HK-2 (cell line): ENCODE data around the gene DCX.
"Not testable (repeated sequence)": the region's sequence is repeated elsewhere in the genome, so short reads cannot be mapped to it uniquely, and the experiment has no call there.

ENCODE experiments used
- DNase-seq: peaks from one replicate; pipeline ENCODE4 v3.0.0-alpha.2; 2018; ENCODE audit not compliant: unreplicated experiment

DCX gene

GRCh38 chrX:111372086-111372485 lies 39.9 kb downstream of the DCX start:
- no peak for DNase-seq

GRCh38 chrX:111365770-111366325 lies 46.1 kb downstream of the DCX start:
- DNase-seq = no peak

DNA sequence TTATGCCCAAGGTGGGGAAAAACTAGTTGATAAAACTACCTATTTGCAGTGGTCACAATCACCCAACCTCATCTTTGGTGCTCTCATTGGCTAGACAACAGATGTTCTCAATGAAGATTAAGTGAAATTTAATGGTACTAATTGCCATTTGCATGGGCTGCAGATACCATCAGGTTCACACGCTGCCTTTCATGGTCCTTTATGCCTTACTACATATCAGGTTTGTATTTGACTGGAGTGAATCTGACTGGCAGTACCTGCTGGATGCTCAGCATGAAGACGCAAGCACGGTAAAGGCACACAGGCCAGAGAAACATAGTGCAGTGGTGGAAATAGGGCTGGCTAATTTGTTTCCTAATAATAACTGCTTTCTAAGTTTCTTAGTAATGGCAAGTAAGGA lies 48.3 kb downstream of the DCX start:
- no peak for DNase-seq

GRCh38 chrX:111361751-111362150 lies 50.2 kb downstream of the DCX start:
- DNase-seq = no peak

DNA sequence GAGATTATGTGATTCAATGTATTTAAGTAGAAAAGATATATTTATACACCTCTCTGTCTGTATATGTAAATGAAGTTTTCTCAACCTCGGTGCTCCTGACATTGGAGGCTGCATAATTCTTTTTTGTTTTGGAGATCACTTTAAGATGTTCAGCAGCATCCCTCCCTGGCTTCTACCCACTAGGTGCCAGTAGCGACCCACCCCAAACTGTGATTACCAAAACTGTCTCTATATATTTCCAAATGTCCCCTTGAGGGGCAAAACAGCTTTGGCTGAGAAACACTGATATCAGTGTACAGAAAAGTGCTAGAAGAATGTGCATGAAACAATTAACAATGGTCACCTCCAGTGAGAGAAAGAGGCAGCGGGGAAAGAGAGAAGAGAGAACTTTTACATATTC lies 51.2 kb downstream of the DCX start:
- no peak for DNase-seq

- no peak for DNase-seq
Measured at GRCh38 chrX:111355523-111356115, 56.4 kb downstream of the DCX start.

GRCh38 chrX:111354496-111354895 lies 57.5 kb downstream of the DCX start:
- DNase-seq = no peak

- DNase-seq = no peak
Measured at GRCh38 chrX:111353793-111354192, 58.2 kb downstream of the DCX start.

DNA sequence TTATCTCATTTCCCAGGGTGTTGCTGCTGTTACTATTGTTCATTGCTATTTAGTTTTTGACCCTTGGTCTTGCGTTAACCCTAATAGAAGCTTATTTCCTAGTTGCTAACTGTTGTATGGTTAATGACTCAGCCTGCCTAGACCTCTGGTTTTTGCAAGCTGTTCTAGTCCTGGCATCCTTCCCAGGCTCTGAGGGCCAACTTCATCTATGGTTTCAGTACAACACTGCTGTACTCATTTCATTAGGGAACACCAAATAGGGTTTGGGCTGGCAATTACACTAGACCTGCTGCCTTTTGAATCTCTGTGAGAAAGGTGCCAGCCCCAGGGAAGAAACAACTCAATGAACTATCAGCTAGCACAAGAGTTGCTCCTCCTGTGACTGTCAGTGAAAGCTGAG lies 59.6 kb downstream of the DCX start:
- DNase-seq = peak; percentile 3

GRCh38 chrX:111349934-111350333 lies 62.1 kb downstream of the DCX start:
- DNase-seq = no peak

DNA sequence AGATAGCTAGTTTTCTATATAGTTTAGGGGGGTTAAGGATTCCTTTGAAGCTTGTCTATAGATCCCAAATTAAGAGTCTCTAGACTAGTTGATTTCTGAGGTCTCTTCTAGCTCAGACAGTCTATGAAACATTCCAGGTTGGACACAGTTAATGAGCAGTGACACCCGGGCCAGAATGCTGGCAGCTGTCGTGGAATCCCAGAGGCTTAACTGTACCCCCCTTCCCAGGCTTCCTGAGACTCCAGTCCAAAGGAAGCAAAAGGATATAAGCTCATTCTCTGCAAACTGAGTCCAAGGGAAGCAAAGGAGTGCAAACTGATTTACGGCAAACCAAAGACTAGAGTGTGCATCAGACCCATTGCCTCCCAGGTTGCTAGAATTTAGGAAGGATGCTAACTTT lies 62.9 kb downstream of the DCX start:
- DNase-seq = no peak

DNA sequence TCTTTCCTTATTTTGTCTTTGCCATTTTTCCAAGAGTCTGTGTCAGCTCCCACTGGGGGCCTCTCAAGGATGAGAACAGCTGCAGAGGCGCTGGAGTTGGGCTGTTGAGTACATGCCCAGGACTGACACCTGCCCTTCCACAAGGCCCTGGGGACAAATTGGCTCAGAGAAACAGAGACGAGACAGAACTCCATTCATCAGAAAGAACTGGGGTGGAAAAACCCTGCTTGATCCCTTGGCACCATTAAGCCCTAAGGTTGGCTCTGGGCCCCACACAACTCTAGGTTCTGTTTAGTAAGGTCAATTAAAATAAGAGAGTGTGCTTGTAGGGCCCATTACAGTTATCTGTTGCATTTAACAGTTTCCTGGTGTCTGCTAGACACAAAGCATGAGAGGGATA lies 63.6 kb downstream of the DCX start:
- DNase-seq = no peak

GRCh38 chrX:111346150-111346549 lies 65.8 kb downstream of the DCX start:
- DNase-seq = not testable (repeated sequence)

- DNase-seq = peak; percentile 20
Measured at GRCh38 chrX:111340054-111340453, 71.9 kb downstream of the DCX start.

DNA sequence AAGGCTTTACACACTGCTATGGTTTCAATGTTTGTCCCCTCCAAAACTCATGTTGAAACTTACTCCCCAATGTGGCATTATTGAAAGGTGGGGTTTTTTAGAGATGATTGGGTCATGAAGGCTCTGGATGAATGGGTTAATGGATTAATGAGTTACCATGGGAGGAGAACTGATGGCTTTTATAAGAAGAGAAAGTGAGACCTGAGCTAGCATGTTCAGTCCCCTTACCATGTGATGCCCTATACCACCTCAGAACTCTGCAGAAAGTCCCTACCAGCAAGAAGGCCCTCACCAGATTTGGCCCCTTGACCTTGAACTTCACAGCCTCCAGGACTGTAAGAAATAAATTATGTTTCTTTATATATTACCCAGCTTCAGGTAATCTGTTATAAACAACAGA lies 72.8 kb downstream of the DCX start:
- DNase-seq = no peak

- no peak for DNase-seq
Measured at GRCh38 chrX:111338095-111338698, 73.8 kb downstream of the DCX start.

DNA sequence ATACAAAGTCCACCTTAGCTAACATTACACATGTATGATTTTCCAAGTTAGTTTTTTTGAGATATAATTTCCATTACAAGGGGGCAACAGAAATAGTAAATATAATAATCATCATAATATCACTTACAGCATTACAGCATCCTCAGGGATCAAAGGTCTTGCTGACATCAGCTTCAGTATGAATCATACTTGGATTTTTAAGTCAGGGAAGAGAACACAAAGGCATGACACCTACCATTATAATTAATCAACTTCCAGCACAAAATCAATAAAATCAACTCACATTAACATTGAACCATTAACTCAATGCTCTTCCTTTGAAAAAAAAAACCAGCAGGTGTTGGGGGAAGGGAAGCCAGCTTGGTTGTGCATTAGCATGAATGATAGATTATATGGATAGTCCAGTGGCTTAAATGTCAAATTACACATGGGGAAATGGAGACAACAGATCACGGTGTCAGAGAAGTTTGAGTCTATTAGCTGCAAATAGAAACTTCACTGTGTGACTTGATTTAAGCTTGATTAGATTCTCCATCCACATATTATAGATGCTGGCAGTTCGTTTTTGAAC lies 74.8 kb downstream of the DCX start:
- no peak for DNase-seq

DNA sequence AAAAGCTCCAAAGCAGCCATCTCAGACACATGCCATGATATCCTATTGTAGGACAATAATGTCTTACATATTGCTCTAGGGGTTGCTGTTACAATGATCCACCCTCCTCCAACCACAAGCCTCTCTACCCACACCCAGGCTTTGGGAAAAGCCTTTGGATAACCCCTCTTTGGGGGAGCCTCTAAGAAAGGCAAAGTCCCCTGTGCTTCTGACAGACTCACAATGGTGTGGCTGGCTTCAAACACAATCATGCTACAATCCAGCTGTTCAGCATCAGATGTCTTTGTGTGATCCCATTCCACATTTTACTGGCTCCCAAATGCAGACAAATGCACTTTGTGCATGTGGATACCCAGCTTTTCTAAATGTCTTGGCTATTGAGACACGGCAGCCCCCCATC lies 75.9 kb downstream of the DCX start:
- no peak for DNase-seq

DNA sequence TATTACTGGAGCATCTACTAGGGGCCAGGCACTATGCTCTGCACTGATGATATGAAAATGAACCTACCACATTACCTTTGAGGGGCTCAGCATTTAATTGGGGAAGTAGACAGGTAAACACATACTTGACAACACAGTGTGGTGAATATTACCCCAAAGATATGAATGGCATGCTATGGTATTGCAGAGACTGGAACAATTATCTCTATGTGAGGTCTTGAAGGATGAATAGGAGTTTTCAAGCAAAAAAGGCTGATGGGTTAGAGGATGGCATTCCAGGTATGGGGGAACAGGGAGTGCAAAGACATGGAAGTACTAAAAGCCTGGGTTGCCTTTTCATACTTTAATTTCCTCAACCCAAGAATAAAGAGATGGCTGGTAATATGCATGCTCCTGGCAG lies 82.6 kb downstream of the DCX start:
- no peak for DNase-seq

DNA sequence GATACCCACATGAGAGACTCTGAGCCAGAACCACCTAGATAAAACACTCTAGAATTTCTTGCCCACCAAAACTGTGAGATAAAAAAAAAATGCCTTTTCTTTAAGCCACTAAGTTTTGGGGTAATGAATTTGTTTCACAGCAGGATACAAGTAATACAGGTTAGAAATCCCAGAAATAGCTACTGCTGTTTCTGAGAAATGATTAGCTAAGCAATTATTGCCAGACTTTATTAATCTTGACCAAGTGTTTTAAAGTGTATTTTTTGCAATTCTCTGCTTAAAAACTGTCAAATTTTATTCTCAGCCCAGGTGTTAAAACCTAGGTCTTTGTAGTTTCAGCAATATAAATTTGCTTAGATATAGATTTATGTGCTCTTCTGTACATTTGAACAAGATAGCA lies 83.1 kb downstream of the DCX start:
- no peak for DNase-seq

DNA sequence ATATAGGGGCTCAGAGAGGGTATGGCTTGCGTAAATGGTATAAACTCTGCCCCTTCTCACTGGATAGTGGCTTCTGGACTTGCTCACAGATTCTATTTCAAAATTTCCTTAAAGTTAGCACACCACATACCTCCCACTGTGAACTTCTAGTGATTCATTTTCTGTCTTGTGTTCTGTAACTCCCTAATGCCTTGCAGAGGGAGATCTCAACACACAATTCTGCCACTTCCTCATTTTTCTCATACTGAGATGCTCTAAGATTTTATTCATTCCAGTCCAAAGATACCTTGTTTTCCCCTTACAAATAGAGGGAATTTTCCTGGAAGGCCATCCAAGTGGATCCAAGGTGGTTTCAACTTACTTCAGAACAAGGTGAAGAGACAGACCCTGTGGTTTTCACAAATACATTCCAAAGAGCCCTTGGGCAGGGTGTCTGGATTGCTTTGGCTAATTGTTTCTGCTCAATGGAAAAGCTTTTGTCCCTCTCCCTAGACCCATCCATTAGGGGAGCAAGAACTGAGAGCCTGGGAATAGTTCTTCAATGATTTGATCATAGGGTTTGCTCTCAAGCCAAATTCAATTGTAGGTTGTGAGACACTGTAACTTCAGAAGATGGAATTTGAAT lies 89.6 kb downstream of the DCX start:
- DNase-seq = no peak

GRCh38 chrX:111319451-111319850 lies 92.5 kb downstream of the DCX start:
- DNase-seq = no peak

DNA sequence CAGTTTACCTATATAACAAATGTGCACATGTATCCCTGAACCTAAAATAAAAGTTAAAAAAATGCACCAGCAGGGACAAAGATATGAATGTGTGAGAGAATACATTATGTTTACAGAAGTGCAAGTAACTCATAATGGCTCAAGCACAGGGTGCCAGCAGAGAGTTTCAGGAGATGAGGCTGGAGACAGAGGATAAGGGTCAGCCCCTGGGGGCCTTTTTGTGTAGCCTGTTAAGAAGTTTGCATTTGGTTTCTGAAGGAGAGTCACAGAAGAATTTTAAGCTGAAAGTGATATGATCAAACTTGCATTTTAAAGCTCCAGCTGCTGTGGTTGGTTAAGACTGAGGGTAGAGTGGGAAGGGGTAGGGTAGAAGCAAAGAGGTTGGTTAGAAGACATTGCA lies 93.1 kb downstream of the DCX start:
- DNase-seq = no peak
